ENCODE measurements around the gene FLNB.

DNA sequence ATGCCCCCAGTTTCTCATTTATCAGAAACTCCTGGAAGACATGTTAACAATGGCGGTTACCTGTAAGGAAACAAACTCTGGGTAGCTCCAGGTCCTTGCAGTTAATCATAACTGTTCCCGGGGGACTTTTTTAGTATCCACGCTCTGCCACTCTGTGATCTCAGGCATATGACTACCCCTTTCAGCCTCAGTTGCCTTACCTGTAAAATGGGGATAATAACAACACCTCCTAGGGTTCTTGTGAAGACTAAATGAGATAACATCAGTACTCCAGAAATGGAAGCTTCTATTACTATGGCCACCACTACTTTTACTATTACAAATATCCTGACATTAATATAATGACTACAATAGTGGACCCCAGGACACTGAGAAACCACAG is 7.1 kb upstream of the FLNB start:
- TF ChIP-seq, protein P1, sequence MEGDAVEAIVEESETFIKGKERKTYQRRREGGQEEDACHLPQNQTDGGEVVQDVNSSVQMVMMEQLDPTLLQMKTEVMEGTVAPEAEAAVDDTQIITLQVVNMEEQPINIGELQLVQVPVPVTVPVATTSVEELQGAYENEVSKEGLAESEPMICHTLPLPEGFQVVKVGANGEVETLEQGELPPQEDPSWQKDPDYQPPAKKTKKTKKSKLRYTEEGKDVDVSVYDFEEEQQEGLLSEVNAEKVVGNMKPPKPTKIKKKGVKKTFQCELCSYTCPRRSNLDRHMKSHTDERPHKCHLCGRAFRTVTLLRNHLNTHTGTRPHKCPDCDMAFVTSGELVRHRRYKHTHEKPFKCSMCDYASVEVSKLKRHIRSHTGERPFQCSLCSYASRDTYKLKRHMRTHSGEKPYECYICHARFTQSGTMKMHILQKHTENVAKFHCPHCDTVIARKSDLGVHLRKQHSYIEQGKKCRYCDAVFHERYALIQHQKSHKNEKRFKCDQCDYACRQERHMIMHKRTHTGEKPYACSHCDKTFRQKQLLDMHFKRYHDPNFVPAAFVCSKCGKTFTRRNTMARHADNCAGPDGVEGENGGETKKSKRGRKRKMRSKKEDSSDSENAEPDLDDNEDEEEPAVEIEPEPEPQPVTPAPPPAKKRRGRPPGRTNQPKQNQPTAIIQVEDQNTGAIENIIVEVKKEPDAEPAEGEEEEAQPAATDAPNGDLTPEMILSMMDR (IDR thresholded peaks at IDR 0.05) = no peak
- no peak for TF ChIP-seq POLR2AphosphoS5 (IDR thresholded peaks at IDR 0.05)
- TF ChIP-seq POLR2A (IDR thresholded peaks at IDR 0.05) = no peak

Measured in prostate gland (tissue), 2 donors.